Activated CD4-positive, alpha-beta T cell treated with anti-CD3 and anti-CD28 coated beads, Interleukin-2, amount 10 ng/mL, durations not matched to agents 7 days and 5 days (primary cell): Measurements from ENCODE around the gene PEMT. TPM values are rescaled to one million over a fixed set of nuclear protein-coding genes. Genes with fewer than 3 reads are reported as not detected.
A peak's percentile ranks its signal among the peaks of the same experiment; 100 is the strongest.

Experiments used
- CTCF ChIA-PET: fragments of 350-600 bp; sonication (Branson Sonifier 250); formaldehyde crosslinking; loops from one replicate; lab custom pipeline; 2021; ENCODE audit warnings: antibody characterized with exemption; lab: Charles Lee
- POLR2A ChIA-PET: fragments of 350-600 bp; sonication (Branson Sonifier 250); formaldehyde crosslinking; loops from one replicate; lab custom pipeline; 2021; ENCODE audit warnings: antibody characterized with exemption; lab: Charles Lee
- DNase-seq: peaks from one replicate; pipeline ENCODE4 v3.0.0-alpha.2; 2020
- H3K27ac Mint-ChIP-seq: one replicate; pipeline ENCODE4 v1.8.0; 2021; ENCODE audit warnings: mild to moderate bottlenecking, moderate library complexity, mixed read lengths
- H3K27me3 Mint-ChIP-seq: one replicate; pipeline ENCODE4 v1.8.0; 2021; ENCODE audit warnings: mixed read lengths
- H3K36me3 Mint-ChIP-seq: one replicate; pipeline ENCODE4 v1.8.0; 2021; ENCODE audit warnings: low read depth, mixed read lengths
- H3K4me1 Mint-ChIP-seq: one replicate; pipeline ENCODE4 v1.8.0; 2021; ENCODE audit warnings: mixed read lengths
- H3K4me3 Mint-ChIP-seq: one replicate; pipeline ENCODE4 v1.8.0; 2021; ENCODE audit warnings: mild to moderate bottlenecking, moderate library complexity, mixed read lengths
- H3K9me3 Mint-ChIP-seq: one replicate; pipeline ENCODE4 v1.8.0; 2021; ENCODE audit warnings: mixed read lengths
- total RNA-seq, 2 experiments: library from RNA; stranded (reverse); gene quantifications; one replicate each; pipeline ENCODE4 v1.2.3, GENCODE V29; 2021

PEMT gene
- total RNA-seq, 2 experiments from 2014 or later = 10.8 to 17.3 TPM

DNA sequence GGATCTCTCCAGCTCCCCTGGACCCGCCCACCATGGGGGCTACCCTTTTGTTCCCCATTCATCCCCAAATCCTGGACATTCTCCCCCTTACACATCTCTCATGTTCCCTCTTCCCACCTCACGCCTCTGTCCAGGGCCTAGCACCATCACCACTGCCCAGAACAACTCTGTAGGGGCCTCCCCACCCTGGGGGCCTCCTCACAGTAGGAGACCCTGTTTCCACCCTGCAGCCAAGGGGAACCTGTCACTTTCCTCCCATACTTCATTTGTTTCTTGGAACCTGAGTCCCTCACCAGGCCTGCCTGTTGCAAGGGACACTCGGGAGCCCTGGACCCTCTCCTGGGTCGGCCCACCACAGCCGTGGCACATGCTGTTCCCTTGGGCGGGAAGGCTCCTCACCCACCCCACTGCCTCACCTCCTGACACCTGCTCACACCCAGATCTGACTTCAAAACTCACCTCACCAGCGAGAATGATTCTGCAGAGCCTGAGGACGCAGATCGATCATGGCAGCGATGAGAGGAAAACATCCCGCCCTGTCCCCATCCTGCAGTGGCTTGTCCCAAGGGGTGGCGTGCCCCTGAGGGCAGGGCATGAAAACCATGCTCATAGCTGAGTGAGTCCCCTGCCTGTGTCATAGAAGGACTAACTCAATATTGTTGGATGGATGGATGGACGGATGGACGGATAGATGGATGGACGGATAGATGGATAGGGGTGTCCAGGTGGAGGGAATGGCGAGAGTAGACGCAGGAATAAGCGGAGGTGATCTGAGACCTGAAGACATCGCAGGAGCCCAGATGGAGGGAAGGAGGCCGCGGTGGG is 88.6 kb downstream of the PEMT start:
- Mint-ChIP-seq H3K27me3 (no peaks in the 10 kb centered on the region), H3K9me3 (no peaks in the 10 kb centered on the region), H3K27ac (no peak overlapping the region), H3K4me1 (no peaks in the 10 kb centered on the region), H3K36me3 (no peaks in the 10 kb centered on the region), H3K4me3 (no peak overlapping the region)
- no peak for DNase-seq
- ChIA-PET POLR2A (no interaction called here), CTCF (no interaction called here)

- peak; percentile 47 for DNase-seq
- H3K36me3 Mint-ChIP-seq = no peaks in the 10 kb centered on the region
- POLR2A ChIA-PET = no interaction called here
- no peaks in the 10 kb centered on the region for H3K9me3 Mint-ChIP-seq
- no peak overlapping the region for H3K4me3 Mint-ChIP-seq
- CTCF ChIA-PET = no interaction called here
- peaks cover 3% of the 10 kb centered on the region for H3K4me1 Mint-ChIP-seq
- no peak overlapping the region for H3K27ac Mint-ChIP-seq
- peaks cover 3% of the 10 kb centered on the region for H3K27me3 Mint-ChIP-seq
These were observed 90.4 kb downstream of the PEMT start for GRCh38 chr17:17500999-17501605.

DNA sequence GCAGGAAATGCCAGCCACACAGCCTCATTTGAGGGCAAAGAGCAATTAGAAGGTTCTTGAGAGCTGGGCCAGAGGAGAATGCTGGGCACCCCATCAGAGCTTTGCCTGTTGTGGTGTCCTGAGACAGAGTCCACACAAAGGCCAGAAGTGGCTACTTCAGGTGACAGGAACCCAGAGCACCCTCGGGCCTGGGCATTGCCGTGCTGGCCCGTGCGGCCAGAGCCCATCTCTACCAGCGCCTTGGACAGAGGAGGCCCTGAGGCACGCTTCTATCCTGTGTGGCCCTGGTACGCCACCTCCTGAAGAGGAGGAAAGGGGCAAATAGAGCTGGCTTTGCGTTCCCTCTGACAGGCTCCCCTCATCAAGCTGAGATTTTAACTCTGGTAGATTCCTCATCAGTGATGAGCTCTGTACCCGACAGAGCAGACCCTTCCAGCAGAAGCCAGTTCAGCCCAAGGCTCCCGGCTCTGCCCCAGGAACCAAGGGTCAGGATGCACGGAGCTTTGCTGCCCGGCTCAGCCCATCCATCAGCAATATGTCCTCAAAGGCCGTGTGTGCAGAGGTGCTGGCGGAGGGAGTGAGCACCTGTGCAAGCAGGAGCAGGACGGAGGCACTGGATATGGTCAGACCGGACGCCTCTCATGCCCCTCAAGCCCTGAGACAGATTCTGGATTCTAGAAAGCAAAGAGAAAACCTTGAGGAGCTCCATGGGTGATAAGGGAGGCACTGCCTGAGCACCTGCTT is 91.9 kb downstream of the PEMT start:
- no peak overlapping the region for H3K27ac Mint-ChIP-seq
- H3K4me3 Mint-ChIP-seq = no peak overlapping the region
- H3K4me1 Mint-ChIP-seq = peaks cover 10% of the 10 kb centered on the region
- peaks cover 3% of the 10 kb centered on the region for H3K36me3 Mint-ChIP-seq
- no peak for DNase-seq
- peaks cover 16% of the 10 kb centered on the region for H3K27me3 Mint-ChIP-seq
- ChIA-PET CTCF (no interaction called here), POLR2A (no interaction called here)
- no peaks in the 10 kb centered on the region for H3K9me3 Mint-ChIP-seq

- ChIA-PET CTCF (no interaction called here), POLR2A (no interaction called here)
- H3K9me3 Mint-ChIP-seq = no peaks in the 10 kb centered on the region
These were observed 92.8 kb downstream of the PEMT start for GRCh38 chr17:17498606-17499301.

GRCh38 chr17:17497845-17498520 is 93.5 kb downstream of the PEMT start:
- POLR2A ChIA-PET = no interaction called here
- H3K4me3 Mint-ChIP-seq = no peak overlapping the region
- H3K4me1 Mint-ChIP-seq = peaks cover 10% of the 10 kb centered on the region
- no peaks in the 10 kb centered on the region for H3K9me3 Mint-ChIP-seq
- peaks cover 20% of the 10 kb centered on the region for H3K27me3 Mint-ChIP-seq
- no peak overlapping the region for H3K27ac Mint-ChIP-seq
- CTCF ChIA-PET = interaction anchor here (1.3 to 2.9 kb wide), 11 partner anchors 8 to 142 kb away, joined by 3 to 35 read pairs (median 6); no protein-coding TSS in a partner anchor
- H3K36me3 Mint-ChIP-seq = peaks cover 6% of the 10 kb centered on the region
- DNase-seq = no peak

More at GRCh38 chr17:17498606-17499301, 92.8 kb downstream of the PEMT start:
- Mint-ChIP-seq H3K36me3 (peaks cover 3% of the 10 kb centered on the region), H3K27me3 (peaks cover 20% of the 10 kb centered on the region), H3K27ac (no peak overlapping the region), H3K4me3 (no peak overlapping the region), H3K4me1 (peaks cover 10% of the 10 kb centered on the region)
- no peak for DNase-seq

DNA sequence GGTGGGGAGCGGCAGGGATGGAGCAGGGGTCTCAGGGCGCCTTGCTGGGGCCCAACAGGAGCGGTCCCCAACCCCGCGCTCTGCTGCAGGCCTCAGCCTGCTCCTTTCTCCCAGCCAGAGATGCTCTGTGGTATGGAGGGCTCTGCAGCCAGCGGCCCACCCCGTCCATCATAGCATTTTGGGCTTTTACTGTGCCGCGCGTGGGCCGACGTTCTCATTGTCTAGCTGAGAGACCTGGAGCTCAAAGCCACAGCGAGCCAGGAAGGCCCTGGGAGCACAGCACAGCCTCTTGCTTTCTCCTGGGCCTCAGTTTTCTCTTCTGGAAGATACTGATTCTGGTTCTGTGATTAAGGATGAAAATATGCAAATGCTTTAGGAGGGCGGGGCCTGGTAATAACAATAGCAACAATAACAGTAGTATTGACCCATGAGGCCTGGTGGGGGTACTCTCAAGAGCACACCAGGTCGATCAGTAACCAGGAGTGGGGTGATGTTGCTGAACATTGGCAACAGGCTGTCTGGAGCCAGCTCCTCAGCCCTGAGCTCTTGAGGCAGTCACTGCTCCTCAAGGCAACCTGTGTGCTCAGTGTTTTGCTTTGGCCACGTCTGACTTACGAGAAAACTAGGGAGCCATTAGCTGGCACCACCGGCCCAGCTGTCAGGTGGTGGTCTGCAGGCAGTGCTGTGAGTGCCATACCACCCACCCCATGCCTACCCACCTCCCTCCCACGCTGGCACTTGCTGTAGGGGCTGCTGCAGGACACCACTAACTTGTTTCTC is 94.3 kb downstream of the PEMT start:
- DNase-seq = no peak
- CTCF ChIA-PET = interaction anchor here (0.7 to 2.9 kb wide), 43 partner anchors 9 to 191 kb away, joined by 3 to 35 read pairs (median 4); partner anchors contain the start of gene PEMT
- Mint-ChIP-seq H3K9me3 (no peaks in the 10 kb centered on the region), H3K4me3 (no peak overlapping the region), H3K36me3 (peaks cover 12% of the 10 kb centered on the region), H3K4me1 (peaks cover 10% of the 10 kb centered on the region), H3K27me3 (peaks cover 20% of the 10 kb centered on the region), H3K27ac (no peak overlapping the region)
- POLR2A ChIA-PET = no interaction called here

- Mint-ChIP-seq H3K27me3 (peaks cover 20% of the 10 kb centered on the region), H3K27ac (no peak within 1 kb of the TSS), H3K36me3 (peaks cover 15% of the 10 kb centered on the region), H3K9me3 (no peaks in the 10 kb centered on the region), H3K4me1 (peaks cover 10% of the 10 kb centered on the region), H3K4me3 (peak within 1 kb of the TSS; percentile 65)
- ChIA-PET CTCF (interaction anchor here (0.6 to 2.9 kb wide), 47 partner anchors 10 to 1749 kb away, joined by 3 to 35 read pairs (median 4); partner anchors contain the start of gene PEMT), POLR2A (interaction anchor here (0.5 kb wide), 1 partner anchor 429 kb away, joined by 3 read pairs; no protein-coding TSS in a partner anchor)
- DNase-seq = peak; percentile 68
These were observed 95.1 kb downstream of the PEMT start, which contains the start of gene RASD1 for GRCh38 chr17:17496189-17497064. RASD1 (minus strand) TSS chr17:17496395; CDS start chr17:17496181, 214 bp downstream.

DNA sequence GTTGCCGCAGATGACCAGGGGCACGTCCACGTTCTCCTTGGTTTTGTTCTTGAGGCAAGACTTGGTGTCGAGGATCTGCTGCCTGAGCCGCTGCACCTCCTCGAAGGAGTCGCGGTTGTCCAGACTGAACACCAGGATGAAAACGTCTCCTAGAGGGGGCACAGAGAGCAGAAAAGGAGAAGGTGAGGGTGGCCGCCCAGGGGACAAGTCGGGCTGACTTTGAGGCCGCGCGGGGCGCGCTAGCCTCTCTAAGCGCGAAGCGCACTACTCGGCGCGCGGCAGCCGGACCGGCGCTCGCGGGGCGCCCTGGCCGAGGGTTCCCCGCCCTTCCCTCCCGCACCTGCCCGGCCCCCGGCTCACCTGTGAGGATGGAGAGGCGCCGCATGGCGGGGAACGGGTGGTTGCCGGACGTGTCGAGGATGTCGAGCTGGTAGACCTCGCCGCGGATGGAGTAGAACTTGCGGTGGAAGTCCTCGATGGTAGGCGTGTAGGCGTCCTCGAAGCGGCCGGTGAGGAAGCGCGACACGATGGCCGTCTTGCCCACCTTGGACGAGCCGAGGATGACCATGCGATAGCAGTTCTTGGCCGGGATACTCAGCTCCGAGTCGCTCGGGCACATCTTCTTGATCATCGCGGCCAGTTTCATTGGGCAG is 95.8 kb downstream of the PEMT start:
- Mint-ChIP-seq H3K36me3 (peaks cover 18% of the 10 kb centered on the region), H3K27me3 (peaks cover 20% of the 10 kb centered on the region), H3K27ac (no peak overlapping the region), H3K4me3 (peak overlapping the region; percentile 65), H3K4me1 (peaks cover 13% of the 10 kb centered on the region), H3K9me3 (no peaks in the 10 kb centered on the region)
- POLR2A ChIA-PET = no interaction called here
- CTCF ChIA-PET = interaction anchor here (0.6 to 2.9 kb wide), 18 partner anchors 11 to 301 kb away, joined by 3 to 35 read pairs (median 6); partner anchors contain the start of gene PEMT
- DNase-seq = peak; percentile 38

GRCh38 chr17:17494870-17495535 is 96.5 kb downstream of the PEMT start:
- peak; percentile 14 for DNase-seq
- POLR2A ChIA-PET = no interaction called here
- Mint-ChIP-seq H3K4me3 (peak overlapping the region; percentile 65), H3K9me3 (no peaks in the 10 kb centered on the region), H3K36me3 (peaks cover 18% of the 10 kb centered on the region), H3K27me3 (peaks cover 20% of the 10 kb centered on the region), H3K4me1 (peaks cover 13% of the 10 kb centered on the region), H3K27ac (no peak overlapping the region)
- CTCF ChIA-PET = interaction anchor here (0.5 kb wide), 1 partner anchor 260 kb away, joined by 4 read pairs; no protein-coding TSS in a partner anchor

DNA sequence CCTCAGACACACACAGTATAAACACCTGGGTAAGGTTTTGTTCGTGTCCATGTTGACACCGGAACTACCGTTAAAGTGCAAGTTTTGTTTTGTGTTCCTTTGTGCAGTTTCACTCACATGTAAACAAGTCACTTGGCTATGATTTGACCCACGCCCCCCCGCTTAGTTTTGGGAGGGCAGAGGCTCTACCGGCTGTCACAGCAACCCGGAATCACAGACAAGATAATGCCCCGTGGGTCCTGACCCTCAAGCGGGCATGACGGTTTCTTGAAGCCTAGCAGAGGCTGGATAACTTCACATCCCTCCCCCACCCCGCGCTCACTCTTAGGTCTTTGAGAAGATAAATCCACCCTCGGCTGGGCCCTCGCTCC is 97.0 kb downstream of the PEMT start:
- Mint-ChIP-seq H3K4me1 (peaks cover 15% of the 10 kb centered on the region), H3K27me3 (peaks cover 20% of the 10 kb centered on the region), H3K27ac (no peak overlapping the region), H3K4me3 (no peak overlapping the region), H3K36me3 (peaks cover 18% of the 10 kb centered on the region), H3K9me3 (no peaks in the 10 kb centered on the region)
- ChIA-PET POLR2A (no interaction called here), CTCF (interaction anchor here (0.5 kb wide), 1 partner anchor 260 kb away, joined by 4 read pairs; no protein-coding TSS in a partner anchor)
- no peak for DNase-seq
